Endothelial cell of umbilical vein (primary cell): ENCODE data around the gene SRRM3.

Experiments
- EZH2 ChIP-seq: IDR thresholded peaks from 2 replicates; pipeline ENCODE4 v1.6.1; 2012; ENCODE audit warnings: borderline replicate concordance, low read depth, mild to moderate bottlenecking, moderate library complexity, low read length, inconsistent platforms; ENCODE audit not compliant: severe bottlenecking
- TF ChIP-seq, protein P1 (sequence below): IDR thresholded peaks from 2 replicates; pipeline ENCODE4 v1.6.1; 2011; ENCODE audit not compliant: insufficient read depth, insufficient read length
- TF ChIP-seq, protein P2 (sequence below), 2 donors: IDR thresholded peaks; 1 replicate in 1 of 2; 2 replicates in 1 of 2; pipeline ENCODE4 v1.5.1; 2011; ENCODE audit warnings: low read length in 2 of 2, mild to moderate bottlenecking in 2 of 2, moderate library complexity in 2 of 2, control low read depth in 1 of 2, inconsistent platforms in 1 of 2, low read depth in 1 of 2; ENCODE audit not compliant: insufficient read depth in 1 of 2; ENCODE audit errors: extremely low read depth in 1 of 2

DNA sequence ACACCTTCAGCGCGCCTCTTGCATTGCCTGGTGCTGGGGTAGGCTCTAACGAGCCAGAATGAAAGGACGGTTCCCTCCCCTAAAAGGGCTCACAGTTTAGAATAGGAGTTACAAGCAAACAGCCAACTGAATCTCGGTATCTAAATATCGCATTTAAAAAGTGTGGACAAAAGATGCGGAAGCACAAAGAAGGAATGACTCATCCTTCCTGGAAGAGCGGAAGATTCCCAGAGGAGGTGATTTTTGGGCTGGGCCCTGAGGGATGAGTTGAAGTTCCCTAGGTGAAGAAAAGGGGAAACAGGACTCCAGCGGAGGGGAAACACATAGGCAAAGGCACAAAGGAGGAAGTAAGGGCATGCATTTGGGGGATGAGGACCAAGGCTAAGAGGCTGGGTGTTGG is 29.9 kb downstream of the SRRM3 start:
- no peak for TF ChIP-seq EZH2
- TF ChIP-seq, protein P1, sequence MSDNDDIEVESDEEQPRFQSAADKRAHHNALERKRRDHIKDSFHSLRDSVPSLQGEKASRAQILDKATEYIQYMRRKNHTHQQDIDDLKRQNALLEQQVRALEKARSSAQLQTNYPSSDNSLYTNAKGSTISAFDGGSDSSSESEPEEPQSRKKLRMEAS = no peak
- TF ChIP-seq, protein P2, sequence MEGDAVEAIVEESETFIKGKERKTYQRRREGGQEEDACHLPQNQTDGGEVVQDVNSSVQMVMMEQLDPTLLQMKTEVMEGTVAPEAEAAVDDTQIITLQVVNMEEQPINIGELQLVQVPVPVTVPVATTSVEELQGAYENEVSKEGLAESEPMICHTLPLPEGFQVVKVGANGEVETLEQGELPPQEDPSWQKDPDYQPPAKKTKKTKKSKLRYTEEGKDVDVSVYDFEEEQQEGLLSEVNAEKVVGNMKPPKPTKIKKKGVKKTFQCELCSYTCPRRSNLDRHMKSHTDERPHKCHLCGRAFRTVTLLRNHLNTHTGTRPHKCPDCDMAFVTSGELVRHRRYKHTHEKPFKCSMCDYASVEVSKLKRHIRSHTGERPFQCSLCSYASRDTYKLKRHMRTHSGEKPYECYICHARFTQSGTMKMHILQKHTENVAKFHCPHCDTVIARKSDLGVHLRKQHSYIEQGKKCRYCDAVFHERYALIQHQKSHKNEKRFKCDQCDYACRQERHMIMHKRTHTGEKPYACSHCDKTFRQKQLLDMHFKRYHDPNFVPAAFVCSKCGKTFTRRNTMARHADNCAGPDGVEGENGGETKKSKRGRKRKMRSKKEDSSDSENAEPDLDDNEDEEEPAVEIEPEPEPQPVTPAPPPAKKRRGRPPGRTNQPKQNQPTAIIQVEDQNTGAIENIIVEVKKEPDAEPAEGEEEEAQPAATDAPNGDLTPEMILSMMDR (IDR thresholded peaks at IDR 0.05; ENCODE audit: extremely low read depth in 1 of 2, insufficient read depth in 1 of 2, low read depth in 1 of 2, low read length in 2 of 2) = no peak
